Tibial nerve (tissue), 4 donors: ENCODE data around the gene SMCO2. TPM values are rescaled to one million over a fixed set of nuclear protein-coding genes. Genes with fewer than 3 reads are reported as not detected.

Experiments used
- DNase-seq, 2 donors: peaks; one replicate each; pipeline ENCODE4 v3.0.0-alpha.2; 2019; ENCODE audit warnings: low spot score in 2 of 2
- H3K27ac ChIP-seq, 4 donors: fragments of 200-600 bp; sonication (generic) in 3 of 4; one replicate each; pipeline ENCODE4 v1.5.1; 2017 to 2019; ENCODE audit warnings: mild to moderate bottlenecking in 1 of 4
- H3K27me3 ChIP-seq, 2 donors: fragments of 200-600 bp; sonication (generic) in 1 of 2; one replicate each; pipeline versions ENCODE4 v1.5.1 to v1.6.0; 2017 to 2019
- H3K36me3 ChIP-seq, 3 donors: fragments of 200-600 bp; sonication (generic); one replicate each; pipeline ENCODE4 v1.5.1; 2018 to 2019
- H3K4me1 ChIP-seq, 4 donors: fragments of 200-600 bp; sonication (generic) in 3 of 4; one replicate each; pipeline ENCODE4 v1.5.1; 2017 to 2019
- H3K4me3 ChIP-seq, 4 donors: fragments of 200-600 bp; sonication (generic) in 3 of 4; one replicate each; pipeline ENCODE4 v1.5.1; 2017 to 2019; ENCODE audit warnings: mild to moderate bottlenecking in 1 of 4, moderate library complexity in 1 of 4
- H3K9me3 ChIP-seq, 4 donors: fragments of 200-600 bp; sonication (generic) in 3 of 4; one replicate each; pipeline ENCODE4 v1.5.1; 2017 to 2019
- EP300 ChIP-seq, 2 donors: sonication (generic); formaldehyde crosslinking; IDR thresholded peaks; one replicate each; pipeline ENCODE4 v1.6.1; 2017; ENCODE audit warnings: antibody characterized with exemption in 2 of 2, mild to moderate bottlenecking in 1 of 2
- POLR2A ChIP-seq, 2 donors: fragments of 450-650 bp; IDR thresholded peaks; one replicate each; pipeline ENCODE4 v1.6.1; 2017; ENCODE audit warnings: antibody characterized with exemption in 2 of 2, mild to moderate bottlenecking in 2 of 2, moderate library complexity in 2 of 2
- WGBS, 2 donors: methylation state at CpG; one replicate each; pipeline ENCODE4 v1.1.5; 2018; 5-methylcytosine and 5-hydroxymethylcytosine counted together
- total RNA-seq, 4 donors: library from RNA; depleted of rRNA; stranded (reverse); fragments of >200 nt; gene quantifications; one replicate each; pipeline ENCODE4 v1.1.0, GENCODE V29; 2016
- TF ChIP-seq, protein P1 (sequence below), 5 experiments: fragments of 200-600 bp in 3 of 5; fragments of 450-650 bp in 2 of 5; sonication (generic) in 3 of 5; IDR thresholded peaks; one replicate each; pipeline ENCODE4 v1.5.1; 2016 to 2019; ENCODE audit warnings: antibody characterized with exemption in 5 of 5, mild to moderate bottlenecking in 3 of 5, moderate library complexity in 2 of 5

Gene SMCO2
- total RNA-seq, 4 donors from 2014 or later, result not detected

DNA sequence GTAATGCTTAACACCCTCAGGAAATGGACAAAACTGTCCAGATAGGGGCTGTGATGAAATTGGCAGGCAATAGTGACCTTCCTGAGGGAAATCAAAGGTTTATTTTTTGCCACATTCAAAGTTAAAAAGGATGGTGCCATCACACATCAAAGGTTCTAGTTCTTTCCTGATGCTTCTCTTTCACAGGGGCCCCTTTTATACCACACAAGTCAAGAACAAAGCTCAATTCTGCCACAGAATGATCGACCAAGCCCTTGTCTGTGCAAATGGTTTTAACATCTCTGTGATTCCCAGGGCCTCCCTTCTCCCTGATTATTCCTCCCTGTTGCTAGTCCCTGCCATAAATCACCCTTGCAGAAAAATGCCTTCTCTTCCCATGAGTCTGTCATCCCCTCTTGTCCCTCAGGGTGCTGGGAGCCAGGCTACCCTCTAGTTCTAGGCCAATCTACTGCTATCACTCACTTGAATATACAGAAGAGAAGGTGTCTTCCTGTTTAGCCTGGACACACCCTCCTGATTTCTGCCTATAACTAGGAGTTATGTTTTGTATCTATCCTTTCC lies 22.7 kb downstream of the SMCO2 start:
- TF ChIP-seq POLR2A (IDR thresholded peaks at IDR 0.05), result no peak
- TF ChIP-seq, protein P1, sequence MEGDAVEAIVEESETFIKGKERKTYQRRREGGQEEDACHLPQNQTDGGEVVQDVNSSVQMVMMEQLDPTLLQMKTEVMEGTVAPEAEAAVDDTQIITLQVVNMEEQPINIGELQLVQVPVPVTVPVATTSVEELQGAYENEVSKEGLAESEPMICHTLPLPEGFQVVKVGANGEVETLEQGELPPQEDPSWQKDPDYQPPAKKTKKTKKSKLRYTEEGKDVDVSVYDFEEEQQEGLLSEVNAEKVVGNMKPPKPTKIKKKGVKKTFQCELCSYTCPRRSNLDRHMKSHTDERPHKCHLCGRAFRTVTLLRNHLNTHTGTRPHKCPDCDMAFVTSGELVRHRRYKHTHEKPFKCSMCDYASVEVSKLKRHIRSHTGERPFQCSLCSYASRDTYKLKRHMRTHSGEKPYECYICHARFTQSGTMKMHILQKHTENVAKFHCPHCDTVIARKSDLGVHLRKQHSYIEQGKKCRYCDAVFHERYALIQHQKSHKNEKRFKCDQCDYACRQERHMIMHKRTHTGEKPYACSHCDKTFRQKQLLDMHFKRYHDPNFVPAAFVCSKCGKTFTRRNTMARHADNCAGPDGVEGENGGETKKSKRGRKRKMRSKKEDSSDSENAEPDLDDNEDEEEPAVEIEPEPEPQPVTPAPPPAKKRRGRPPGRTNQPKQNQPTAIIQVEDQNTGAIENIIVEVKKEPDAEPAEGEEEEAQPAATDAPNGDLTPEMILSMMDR (IDR thresholded peaks at IDR 0.05), result no peak
- TF ChIP-seq EP300 (IDR thresholded peaks at IDR 0.05), result no peak
- Histone ChIP-seq H3K36me3 (no peaks in the 10 kb centered on the region), H3K4me1 (no peaks in the 10 kb centered on the region), H3K9me3 (no peaks in the 10 kb centered on the region), H3K27me3 (no peaks in the 10 kb centered on the region), H3K4me3 (no peak overlapping the region), H3K27ac (no peak overlapping the region)
- DNase-seq, result no peak
- 20 to 40% methylated on average over 1 of the region's 1 CpG for WGBS, 2 donors

DNA sequence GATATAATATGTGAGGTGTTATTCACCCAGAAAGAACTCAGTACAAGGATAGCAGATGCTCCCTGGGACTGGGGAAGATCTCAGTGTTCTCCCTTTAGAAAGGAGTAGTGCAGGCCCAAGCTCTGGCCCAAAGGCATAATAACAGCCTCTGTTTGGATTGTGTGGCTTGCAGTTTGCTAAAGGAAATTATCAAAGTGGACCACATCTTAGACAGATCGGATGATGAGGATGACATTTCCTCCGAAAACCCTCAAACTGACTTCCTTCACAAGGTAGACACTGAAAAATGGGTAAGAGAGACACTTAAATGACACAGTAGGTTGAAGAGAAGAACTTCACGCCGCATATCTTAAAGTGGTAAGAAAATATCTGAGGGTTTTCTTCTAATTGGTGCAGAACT lies 26.1 kb downstream of the SMCO2 start:
- Histone ChIP-seq H3K27ac (no peak overlapping the region), H3K4me1 (no peaks in the 10 kb centered on the region), H3K4me3 (no peak overlapping the region), H3K9me3 (peaks cover 0 to 23% (median 6%) of the 10 kb centered on the region in 4 donors), H3K36me3 (no peaks in the 10 kb centered on the region), H3K27me3 (no peaks in the 10 kb centered on the region)
- TF ChIP-seq EP300 (IDR thresholded peaks at IDR 0.05) (no peak), POLR2A (IDR thresholded peaks at IDR 0.05) (no peak)
- TF ChIP-seq, protein P1 (IDR thresholded peaks at IDR 0.05), result no peak
- DNase-seq, result no peak
- WGBS, 2 donors, result 80 to 88% methylated on average over 4 of the region's 4 CpGs

DNA sequence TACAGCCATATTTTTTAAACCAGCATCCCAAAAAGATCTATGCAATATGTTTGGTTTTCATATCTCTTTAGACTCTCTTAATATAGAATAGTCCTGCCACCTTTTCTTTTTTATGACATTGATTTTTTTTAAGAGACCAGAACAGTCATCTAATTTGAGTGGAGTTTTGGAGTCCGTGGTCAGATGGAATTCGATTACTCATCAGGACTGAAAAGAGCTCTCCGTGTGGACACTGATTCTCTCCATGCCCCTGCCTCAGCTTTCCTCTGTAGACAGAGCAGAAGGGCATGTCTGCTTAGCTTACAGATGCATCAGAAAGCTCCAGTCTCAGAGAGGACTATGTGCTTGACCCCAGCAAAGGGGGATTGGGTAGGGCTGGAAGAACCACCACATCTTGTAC lies 27.8 kb downstream of the SMCO2 start:
- TF ChIP-seq EP300 (IDR thresholded peaks at IDR 0.05), result no peak
- TF ChIP-seq, protein P1 (IDR thresholded peaks at IDR 0.05), result no peak
- TF ChIP-seq POLR2A (IDR thresholded peaks at IDR 0.05), result no peak
- DNase-seq, result no peak
- 47 to 53% methylated on average over 3 of the region's 3 CpGs for WGBS, 2 donors
- peaks cover 0 to 34% (median 9%) of the 10 kb centered on the region in 4 donors for H3K9me3 ChIP-seq
- no peak overlapping the region for H3K4me3 ChIP-seq
- no peaks in the 10 kb centered on the region for H3K27me3 ChIP-seq
- H3K4me1 ChIP-seq, result no peaks in the 10 kb centered on the region
- no peaks in the 10 kb centered on the region for H3K36me3 ChIP-seq
- H3K27ac ChIP-seq, result no peak overlapping the region

DNA sequence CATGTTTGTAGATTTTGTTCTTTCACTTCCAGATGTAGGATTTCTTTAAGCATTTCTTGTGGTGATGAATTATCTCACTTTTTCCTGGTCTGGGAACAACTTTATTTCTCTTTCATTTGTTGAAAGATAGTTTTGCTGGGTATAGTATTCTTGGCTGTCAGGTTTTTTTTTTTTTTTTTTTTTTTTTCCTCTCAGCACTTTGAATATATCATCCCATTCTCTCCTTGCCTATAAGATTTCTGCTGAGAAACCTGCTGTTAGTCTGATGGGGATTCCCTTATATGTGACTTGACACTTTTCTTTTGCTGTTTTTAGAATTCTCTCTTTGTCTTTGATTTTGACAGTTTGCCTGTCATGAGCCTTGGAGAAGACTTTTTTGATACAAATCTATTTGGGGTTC lies 30.5 kb downstream of the SMCO2 start:
- H3K36me3 ChIP-seq, result no peaks in the 10 kb centered on the region
- no peak for DNase-seq
- no peaks in the 10 kb centered on the region for H3K4me1 ChIP-seq
- no peaks in the 10 kb centered on the region for H3K27me3 ChIP-seq
- no peak overlapping the region for H3K27ac ChIP-seq
- peaks cover 0 to 34% (median 9%) of the 10 kb centered on the region in 4 donors for H3K9me3 ChIP-seq
- no peak for TF ChIP-seq POLR2A (IDR thresholded peaks at IDR 0.05)
- TF ChIP-seq, protein P1 (IDR thresholded peaks at IDR 0.05), result no peak
- no peak for TF ChIP-seq EP300 (IDR thresholded peaks at IDR 0.05)
- H3K4me3 ChIP-seq, result no peak overlapping the region

- H3K27ac ChIP-seq, result no peak overlapping the region
- H3K4me1 ChIP-seq, result no peaks in the 10 kb centered on the region
- no peak overlapping the region for H3K4me3 ChIP-seq
- DNase-seq, result no peak
- H3K9me3 ChIP-seq, result peaks cover 0 to 34% (median 9%) of the 10 kb centered on the region in 4 donors
- TF ChIP-seq EP300 (IDR thresholded peaks at IDR 0.05) (no peak), POLR2A (IDR thresholded peaks at IDR 0.05) (no peak)
- TF ChIP-seq, protein P1 (IDR thresholded peaks at IDR 0.05), result no peak
- H3K27me3 ChIP-seq, result no peaks in the 10 kb centered on the region
- H3K36me3 ChIP-seq, result no peaks in the 10 kb centered on the region
These were observed 32.4 kb downstream of the SMCO2 start for GRCh38 chr12:27478949-27479348.
